Activated CD4-positive, alpha-beta T cell treated with anti-CD3 and anti-CD28 coated beads, Interleukin-2, amount 50 U/mL, for 16 hours (primary cell): Measurements from ENCODE around the gene EEA1.

Source experiments
- DNase-seq: peaks from one replicate; pipeline ENCODE4 v3.0.0-alpha.2; 2020

Gene EEA1

DNA sequence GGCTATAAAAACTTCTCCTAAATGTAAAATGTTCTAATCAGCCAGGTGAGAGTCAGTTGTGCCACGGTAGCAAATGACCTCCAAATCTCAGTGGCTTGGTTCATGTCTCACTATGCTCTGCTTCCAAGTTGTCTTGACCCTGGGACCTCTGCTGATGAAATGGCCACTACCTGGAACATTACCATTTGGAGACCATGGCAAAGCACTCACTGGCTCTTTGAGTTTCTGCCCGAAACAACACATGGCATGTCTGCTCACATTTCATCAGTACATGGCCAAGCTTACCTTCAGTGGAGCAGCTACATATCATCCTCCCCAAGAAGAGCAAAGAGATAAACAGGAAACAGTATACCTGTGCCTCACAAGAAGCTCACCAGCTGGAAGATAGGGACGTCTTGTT, 186.1 kb downstream of the EEA1 start:
- no peak for DNase-seq

DNA sequence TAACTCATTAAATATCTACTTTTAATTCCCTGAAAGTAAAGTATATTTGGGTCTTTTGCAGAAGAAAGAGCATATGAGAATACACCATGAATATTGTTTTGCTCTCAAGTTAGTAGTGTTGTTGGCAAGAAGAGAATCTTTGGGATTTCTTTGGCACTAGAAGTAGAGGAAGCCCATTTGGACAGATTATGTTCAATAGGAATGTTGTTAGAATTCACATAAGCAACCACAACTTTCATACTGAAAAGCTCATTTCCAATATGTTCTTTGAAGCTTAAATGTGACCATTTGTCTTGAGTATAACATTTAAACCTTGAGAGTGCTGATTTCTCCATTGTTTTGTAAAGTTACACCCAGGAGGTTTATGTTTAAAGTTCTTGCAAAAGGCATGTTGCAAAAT, 188.7 kb downstream of the EEA1 start:
- no peak for DNase-seq

DNA sequence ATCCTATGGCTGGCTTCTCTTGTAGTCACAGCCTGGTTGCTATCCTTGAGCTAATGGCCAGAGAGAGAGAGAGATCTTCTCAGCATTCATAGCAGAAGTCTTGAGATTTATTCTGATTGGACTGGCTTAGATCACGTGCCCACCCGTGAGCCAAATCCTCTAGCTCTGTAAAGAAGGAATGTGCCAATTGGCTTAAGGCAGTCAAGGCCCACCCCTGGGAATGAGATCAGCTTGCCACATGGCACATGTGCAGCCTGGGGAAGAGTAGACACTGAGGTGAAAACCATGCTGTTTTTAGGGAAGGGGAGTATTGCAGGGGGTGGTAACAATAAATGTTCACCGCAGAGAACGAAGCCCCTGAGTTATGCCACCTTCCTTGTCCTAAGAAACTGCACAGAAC, 190.0 kb downstream of the EEA1 start:
- no peak for DNase-seq

DNA sequence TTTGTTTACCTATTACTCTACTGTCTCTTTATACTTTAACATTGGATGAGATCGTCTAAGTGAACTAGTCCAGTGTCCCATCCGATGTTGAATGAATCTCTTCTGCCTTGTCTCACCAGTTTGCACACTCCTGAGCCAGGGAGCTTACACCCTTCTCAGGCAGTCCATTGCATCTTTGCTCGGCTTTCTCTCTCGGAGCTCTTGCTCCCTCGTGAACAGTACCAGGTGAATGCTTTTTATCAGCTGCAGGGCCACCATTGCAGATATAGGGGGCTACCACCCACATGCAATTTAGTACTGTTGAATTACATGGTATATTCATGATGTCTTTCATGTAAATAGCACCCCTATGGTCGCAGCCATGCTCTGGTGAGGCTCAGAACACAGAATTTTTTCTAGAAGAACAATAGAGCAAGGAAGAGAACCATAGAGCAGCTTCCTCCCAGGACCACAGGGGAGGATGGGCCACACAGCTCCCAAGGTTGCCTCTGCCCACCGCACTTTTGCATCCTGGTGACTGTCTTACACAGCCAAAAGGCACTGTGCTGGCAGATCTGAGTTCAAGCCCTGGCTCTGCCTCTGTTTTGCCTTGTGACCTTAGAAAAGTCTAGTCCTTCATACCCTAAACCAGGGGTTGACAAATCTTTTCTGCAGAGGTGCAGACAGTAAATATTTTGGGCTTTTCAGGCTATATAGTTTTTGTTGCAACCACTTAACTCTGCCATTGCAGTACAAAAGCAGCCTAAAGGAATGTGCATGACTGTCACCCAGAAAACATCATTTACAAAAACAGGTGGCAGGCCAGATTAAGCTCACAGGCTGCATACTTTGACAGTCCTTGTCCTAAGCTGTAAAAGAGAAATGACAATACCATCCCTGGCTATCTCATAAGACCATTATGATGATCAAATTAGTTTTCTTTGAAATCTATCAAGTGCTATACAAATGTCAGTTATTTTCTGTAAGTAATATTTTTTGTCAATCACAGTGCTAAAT, 190.9 kb downstream of the EEA1 start:
- no peak for DNase-seq

DNA sequence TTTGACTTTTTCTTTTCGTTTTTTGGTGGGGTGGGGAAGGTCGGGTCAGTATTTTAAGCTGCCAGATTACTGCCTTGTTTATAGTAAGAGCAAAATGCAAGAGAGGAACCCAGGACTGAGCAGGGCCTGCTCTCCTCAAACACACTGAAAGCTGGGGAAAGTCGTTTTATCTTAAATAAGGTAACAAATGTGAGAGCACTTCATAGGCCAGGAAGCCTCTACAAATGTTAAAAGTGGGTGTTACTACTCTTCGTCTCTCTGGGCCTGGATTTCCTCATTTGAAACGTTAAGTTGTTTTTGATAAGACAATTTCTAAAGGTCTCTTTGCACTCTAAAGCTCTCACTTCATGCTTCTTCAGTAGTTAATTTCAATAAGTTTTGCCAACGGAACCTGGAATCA, 192.5 kb downstream of the EEA1 start:
- DNase-seq = no peak

DNA sequence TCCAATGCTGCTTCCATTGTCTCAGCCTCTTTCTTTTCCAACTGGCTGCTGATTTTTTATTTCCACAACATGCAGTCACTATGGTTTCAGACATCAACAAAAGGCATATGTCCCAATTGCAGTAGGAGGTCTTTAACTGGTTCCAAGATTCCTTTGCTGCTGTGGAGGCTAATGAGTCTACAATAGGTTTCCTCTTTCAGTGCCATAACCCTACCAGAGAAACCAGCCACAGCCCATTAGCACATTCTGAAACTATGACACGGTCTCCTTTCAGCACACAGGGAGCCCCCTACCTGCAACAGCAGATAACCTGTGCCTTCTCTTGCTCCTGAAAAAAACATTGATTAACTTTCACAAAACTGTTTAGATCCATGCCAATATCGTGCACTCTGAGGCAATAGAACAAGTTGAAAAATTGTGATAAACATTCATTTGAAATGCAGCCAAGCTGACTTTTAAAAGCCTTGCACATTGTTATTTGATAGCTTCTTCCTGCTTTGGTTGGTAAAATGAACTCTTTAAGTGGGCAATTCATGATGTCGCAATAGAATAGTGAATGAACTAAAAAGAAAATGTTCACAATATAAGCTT, 193.9 kb downstream of the EEA1 start:
- no peak for DNase-seq

DNA sequence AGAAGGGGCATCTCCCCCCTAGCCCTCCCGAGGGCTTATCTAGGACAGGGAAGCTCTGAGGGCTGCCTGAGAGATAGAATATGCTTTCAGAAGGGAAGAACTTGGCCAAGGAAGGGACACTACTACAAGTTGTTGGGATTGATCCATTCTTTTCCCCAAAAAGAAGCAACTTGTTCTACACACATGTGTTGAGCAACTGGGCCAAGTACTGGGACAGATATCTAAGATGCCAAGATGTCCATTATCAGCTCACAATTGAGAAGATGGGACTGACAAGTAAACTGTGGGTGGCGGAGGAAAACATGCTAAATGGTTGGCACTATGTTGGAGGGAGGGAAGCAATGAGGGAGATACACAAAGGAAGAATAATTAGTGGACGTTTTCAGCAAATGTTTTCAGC, 195.4 kb downstream of the EEA1 start:
- DNase-seq = no peak

DNA sequence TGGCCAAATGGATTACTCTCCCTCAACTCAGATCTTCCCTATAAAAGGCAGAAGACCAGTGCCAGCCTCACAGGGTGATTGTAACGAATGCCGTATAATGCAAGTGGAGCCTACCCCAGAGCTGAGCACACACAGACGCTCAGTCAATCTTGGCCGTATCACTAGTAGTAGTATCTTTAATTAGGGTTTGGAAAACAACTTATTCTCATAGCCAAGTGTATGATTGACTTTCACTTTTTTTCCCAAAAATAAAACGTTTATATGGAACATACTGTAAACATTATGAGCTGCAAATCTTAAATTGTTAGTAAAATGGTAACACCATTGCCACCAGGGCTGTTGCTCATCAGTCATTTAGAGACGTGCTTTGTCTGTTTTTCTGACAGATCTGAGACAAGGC, 195.9 kb downstream of the EEA1 start:
- DNase-seq = no peak

DNA sequence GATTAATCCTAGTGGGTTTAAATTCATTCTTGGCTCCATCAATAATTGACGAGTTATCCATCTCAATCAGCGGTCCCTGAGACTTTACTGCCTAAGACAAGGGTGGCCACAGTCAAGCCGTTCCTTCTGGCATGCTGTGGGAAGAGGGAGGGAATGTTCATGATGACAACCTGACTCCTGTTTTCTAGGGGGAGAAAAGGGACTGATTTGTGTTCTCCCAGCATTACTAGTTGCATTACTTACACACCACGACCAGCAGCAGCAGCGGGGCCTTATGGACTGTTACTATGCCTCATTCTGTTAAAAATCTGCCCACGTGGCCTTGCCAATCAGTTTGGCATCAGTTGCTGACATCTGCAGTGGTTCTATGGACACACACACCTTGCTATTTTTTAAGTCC, 196.4 kb downstream of the EEA1 start:
- no peak for DNase-seq

DNA sequence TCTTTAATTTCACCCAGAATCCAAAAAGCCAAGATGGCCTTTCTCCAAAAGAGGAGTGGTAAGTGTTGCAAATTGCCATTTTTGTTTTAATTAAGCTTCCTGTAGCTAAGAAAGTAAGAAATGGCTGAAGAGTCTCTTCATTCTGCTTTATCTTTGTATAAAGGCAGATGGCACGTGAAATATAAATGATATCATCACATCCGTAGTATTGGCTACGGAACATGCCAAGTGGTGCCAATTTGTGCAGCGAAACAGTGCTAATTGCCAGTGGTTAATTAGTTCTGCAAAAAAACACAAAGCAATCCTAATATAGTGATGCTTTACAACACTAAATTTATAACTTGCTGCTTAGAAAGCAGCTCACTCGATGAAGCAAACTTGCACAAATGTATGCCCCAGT, 196.9 kb downstream of the EEA1 start:
- DNase-seq = no peak

DNA sequence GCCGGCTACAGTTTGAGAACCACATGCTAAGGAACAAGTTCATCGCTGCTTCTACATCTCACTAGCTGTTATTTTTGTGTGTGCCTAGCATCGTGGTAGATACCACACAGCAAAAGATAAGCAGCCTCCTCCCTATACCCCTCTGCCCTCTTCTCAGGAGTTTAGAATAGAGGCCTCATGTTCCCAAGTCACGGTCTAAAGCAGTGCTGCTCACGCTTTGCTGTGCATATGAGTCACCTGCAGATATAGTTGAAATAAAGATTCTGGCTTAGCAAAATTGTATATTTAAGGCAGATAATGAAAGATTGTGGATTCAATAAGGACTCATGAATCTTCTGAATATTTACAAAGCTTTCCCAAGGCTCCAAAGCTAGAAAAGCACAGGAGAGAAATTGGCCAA, 198.3 kb downstream of the EEA1 start:
- no peak for DNase-seq

DNA sequence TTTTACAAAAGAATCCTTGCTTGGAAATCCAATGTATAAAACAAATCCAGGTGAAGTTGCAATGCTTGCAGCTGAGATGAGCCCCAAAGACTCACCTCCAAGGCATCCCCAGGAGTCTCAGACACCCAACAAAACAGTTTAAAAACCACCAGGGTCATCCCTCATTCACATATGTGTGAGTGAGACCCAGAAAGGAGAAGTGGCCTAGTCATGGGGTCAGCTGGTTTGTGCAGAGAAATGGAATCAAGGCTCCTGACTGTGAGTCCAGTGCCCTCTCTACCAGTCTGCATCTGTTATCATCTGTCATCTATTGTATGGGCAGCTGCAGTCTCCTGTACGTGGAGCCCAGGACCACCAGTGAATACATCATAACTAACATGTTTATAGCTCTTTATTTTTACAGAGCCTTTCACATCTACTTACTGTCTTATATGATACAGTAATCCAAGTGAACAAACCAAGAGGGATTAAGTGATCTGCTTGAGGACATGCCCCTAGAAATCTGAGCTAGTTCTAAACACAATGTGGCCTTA, 199.3 kb downstream of the EEA1 start:
- no peak for DNase-seq

DNA sequence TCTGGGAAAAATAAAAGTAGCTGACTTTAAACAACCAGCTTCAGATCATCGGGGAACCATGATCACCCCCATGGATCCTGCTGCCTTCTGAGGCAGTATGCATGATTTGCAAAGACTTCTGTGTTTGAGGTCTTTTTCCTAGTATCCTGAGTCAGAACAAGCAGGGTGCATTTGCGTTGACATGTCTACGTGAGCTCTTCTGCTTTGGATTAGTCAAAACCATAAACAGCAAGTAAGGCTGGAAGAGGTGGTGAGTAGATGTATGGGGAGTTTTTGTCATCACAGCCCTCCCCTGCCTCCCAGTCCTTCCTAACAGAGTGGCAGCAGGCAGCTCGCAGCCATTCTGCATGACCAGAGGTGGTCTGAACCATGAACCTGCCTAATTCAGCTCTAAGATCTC, 202.2 kb downstream of the EEA1 start:
- peak; percentile 12 for DNase-seq

DNA sequence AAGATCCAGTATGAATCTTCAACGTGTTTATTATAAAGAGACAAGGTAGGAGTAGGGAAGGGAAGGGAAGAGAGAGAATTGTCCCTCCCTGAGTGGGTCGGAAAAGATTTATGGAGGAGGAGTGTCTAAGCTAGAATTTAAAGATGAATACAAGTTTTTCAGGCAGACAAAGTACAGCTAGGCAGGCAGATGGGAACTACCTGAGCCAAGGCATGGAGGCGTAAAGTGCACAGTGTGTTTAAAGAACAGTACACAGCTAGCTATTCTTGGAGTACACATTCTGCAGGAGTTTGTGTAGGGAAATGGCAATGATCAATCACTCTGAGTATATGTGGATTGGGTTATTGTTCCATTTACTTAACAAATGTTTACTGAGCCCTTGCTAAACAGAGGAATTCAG, 206.2 kb downstream of the EEA1 start:
- DNase-seq = no peak

DNA sequence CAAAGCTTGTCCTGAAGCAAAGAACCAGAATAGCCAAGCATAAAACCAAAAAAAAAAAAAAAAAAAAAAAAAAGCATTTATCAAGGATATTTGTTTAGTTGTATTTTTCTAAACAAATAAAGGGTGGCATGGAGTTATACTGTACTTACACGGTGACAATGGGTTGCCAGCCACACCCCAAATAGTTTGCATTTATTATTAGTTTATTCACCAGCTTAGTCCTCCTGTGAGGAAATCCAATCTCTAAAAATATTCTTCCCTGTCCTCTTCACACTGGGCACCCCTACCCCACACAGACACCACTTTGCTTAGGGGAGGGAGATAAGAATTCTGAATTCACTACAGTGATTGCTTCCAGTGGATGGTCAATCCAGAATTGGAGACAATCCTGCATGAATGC, 207.4 kb downstream of the EEA1 start:
- no peak for DNase-seq

DNA sequence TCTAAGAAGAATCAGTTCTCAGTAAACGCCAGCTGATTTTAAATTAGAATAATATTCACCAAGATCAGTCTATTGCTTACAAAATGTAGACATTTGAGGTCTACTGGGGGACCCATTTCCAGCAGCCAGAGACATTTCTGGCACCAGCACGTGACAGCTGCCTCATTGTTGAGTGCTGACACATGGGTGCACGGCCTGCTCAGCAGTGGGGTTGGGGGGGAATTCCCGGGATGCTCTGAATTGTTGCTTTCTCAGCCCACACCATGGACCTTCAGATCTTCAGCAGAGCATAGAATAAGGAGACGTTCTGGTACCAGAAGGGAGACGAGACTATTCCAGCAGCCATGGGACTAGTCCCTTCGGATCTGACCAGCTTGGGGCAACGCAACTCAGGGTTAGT, 208.0 kb downstream of the EEA1 start:
- no peak for DNase-seq
